Vagina (tissue), 2 donors: ENCODE measurements around the gene OR10A6. TPM values are rescaled to one million over a fixed set of nuclear protein-coding genes. Genes with fewer than 3 reads are reported as not detected.

Source experiments
- DNase-seq, 2 donors: peaks; one replicate each; pipeline ENCODE4 v3.0.0-alpha.2; 2017; ENCODE audit errors: extremely low spot score in 2 of 2
- H3K27ac ChIP-seq: fragments of 200-600 bp; sonication (generic); one replicate; pipeline ENCODE4 v1.5.1; 2019
- H3K27me3 ChIP-seq: fragments of 200-600 bp; sonication (generic); one replicate; pipeline ENCODE4 v1.5.1; 2019
- H3K36me3 ChIP-seq, 2 donors: fragments of 200-600 bp; sonication (generic); one replicate each; pipeline ENCODE4 v1.5.1; 2017 to 2019
- H3K4me1 ChIP-seq: fragments of 200-600 bp; sonication (generic); one replicate; pipeline ENCODE4 v1.5.1; 2019
- H3K4me3 ChIP-seq, 2 donors: fragments of 200-600 bp; sonication (generic); 1 replicate in 1 of 2; 2 replicates in 1 of 2; pipeline ENCODE4 v1.5.1; 2016 to 2019
- H3K9me3 ChIP-seq: fragments of 200-600 bp; sonication (generic); one replicate; pipeline ENCODE4 v1.5.1; 2019
- CTCF ChIP-seq, 3 experiments: fragments of 450-650 bp in 2 of 3; fragments of 200-600 bp in 1 of 3; sonication (generic) in 1 of 3; IDR thresholded peaks; one replicate each; pipeline ENCODE4 v1.5.1; 2017 to 2019; ENCODE audit warnings: antibody characterized with exemption in 3 of 3, mild to moderate bottlenecking in 2 of 3, moderate library complexity in 2 of 3
- POLR2A ChIP-seq, 2 donors: fragments of 450-650 bp; IDR thresholded peaks; one replicate each; pipeline ENCODE4 v1.6.1; 2017; ENCODE audit warnings: antibody characterized with exemption in 2 of 2, mild to moderate bottlenecking in 2 of 2, moderate library complexity in 2 of 2
- POLR2AphosphoS5 ChIP-seq, 2 donors: sonication (generic); formaldehyde crosslinking; IDR thresholded peaks; one replicate each; pipeline ENCODE4 v1.9.0; 2017; ENCODE audit warnings: antibody characterized with exemption in 2 of 2, mild to moderate bottlenecking in 2 of 2, low read depth in 1 of 2; ENCODE audit not compliant: insufficient read depth in 1 of 2
- intact Hi-C: fragments of 100-400 bp; cut with DNase I; formaldehyde crosslinking; loops from one replicate; pipeline ENCODE4 v1.15.1; 2023
- total RNA-seq: library from RNA; depleted of rRNA; stranded (reverse); fragments of >200 nt; gene quantifications from one replicate; pipeline ENCODE4 v1.2.3, GENCODE V29; 2016

Gene OR10A6
- total RNA-seq, 1 donor from 2014 or later: not detected

GRCh38 chr11:7969756-7970646, 38.9 kb upstream of the OR10A6 start:
- Histone ChIP-seq H3K36me3 (no peaks in the 10 kb centered on the region), H3K4me3 (no peak overlapping the region), H3K9me3 (no peaks in the 10 kb centered on the region), H3K4me1 (no peaks in the 10 kb centered on the region), H3K27me3 (no peaks in the 10 kb centered on the region), H3K27ac (no peak overlapping the region)
- DNase-seq: no peak
- intact Hi-C loops: no loop called here
- TF ChIP-seq CTCF (IDR thresholded peaks at IDR 0.05) (no peak), POLR2AphosphoS5 (IDR thresholded peaks at IDR 0.05; ENCODE audit: insufficient read depth in 1 of 2, low read depth in 1 of 2) (no peak), POLR2A (IDR thresholded peaks at IDR 0.05) (no peak)

GRCh38 chr11:7968686-7969085, 37.6 kb upstream of the OR10A6 start:
- intact Hi-C loops: no loop called here
- Histone ChIP-seq H3K9me3 (no peaks in the 10 kb centered on the region), H3K4me1 (no peaks in the 10 kb centered on the region), H3K4me3 (no peak overlapping the region), H3K27me3 (no peaks in the 10 kb centered on the region), H3K36me3 (no peaks in the 10 kb centered on the region), H3K27ac (no peak overlapping the region)
- no peak for TF ChIP-seq CTCF (IDR thresholded peaks at IDR 0.05)
- no peak for TF ChIP-seq POLR2A (IDR thresholded peaks at IDR 0.05)
- no peak for TF ChIP-seq POLR2AphosphoS5 (IDR thresholded peaks at IDR 0.05; ENCODE audit: insufficient read depth in 1 of 2, low read depth in 1 of 2)
- DNase-seq: no peak

- intact Hi-C loops: no loop called here
- no peaks in the 10 kb centered on the region for H3K36me3 ChIP-seq
- no peaks in the 10 kb centered on the region for H3K27me3 ChIP-seq
- H3K4me1 ChIP-seq: no peaks in the 10 kb centered on the region
- TF ChIP-seq POLR2A (IDR thresholded peaks at IDR 0.05) (no peak), CTCF (IDR thresholded peaks at IDR 0.05) (no peak), POLR2AphosphoS5 (IDR thresholded peaks at IDR 0.05; ENCODE audit: insufficient read depth in 1 of 2, low read depth in 1 of 2) (no peak)
- no peaks in the 10 kb centered on the region for H3K9me3 ChIP-seq
- DNase-seq: no peak
- no peak overlapping the region for H3K27ac ChIP-seq
- H3K4me3 ChIP-seq: no peak overlapping the region
Observed at GRCh38 chr11:7967826-7968225, 36.8 kb upstream of the OR10A6 start.

- Histone ChIP-seq H3K4me3 (no peak overlapping the region), H3K4me1 (no peaks in the 10 kb centered on the region), H3K36me3 (no peaks in the 10 kb centered on the region), H3K27ac (no peak overlapping the region), H3K27me3 (no peaks in the 10 kb centered on the region), H3K9me3 (no peaks in the 10 kb centered on the region)
- TF ChIP-seq POLR2AphosphoS5 (IDR thresholded peaks at IDR 0.05; ENCODE audit: insufficient read depth in 1 of 2, low read depth in 1 of 2) (no peak), CTCF (IDR thresholded peaks at IDR 0.05) (no peak), POLR2A (IDR thresholded peaks at IDR 0.05) (no peak)
- DNase-seq: no peak
- intact Hi-C loops: no loop called here
Observed at GRCh38 chr11:7967097-7967496, 36.0 kb upstream of the OR10A6 start.

GRCh38 chr11:7965386-7965785, 34.3 kb upstream of the OR10A6 start, which contains the start of gene NLRP10:
TSS of gene NLRP10 (minus strand) at chr11:7965447. CDS start at chr11:7963495, 1,952 bp downstream.
- no peak for DNase-seq
- no peak for TF ChIP-seq CTCF (IDR thresholded peaks at IDR 0.05)
- no peak for TF ChIP-seq POLR2A (IDR thresholded peaks at IDR 0.05)
- no peak for TF ChIP-seq POLR2AphosphoS5 (IDR thresholded peaks at IDR 0.05; ENCODE audit: insufficient read depth in 1 of 2, low read depth in 1 of 2)
- Histone ChIP-seq H3K36me3 (no peaks in the 10 kb centered on the region), H3K9me3 (no peaks in the 10 kb centered on the region), H3K27ac (no peak within 1 kb of the TSS), H3K4me1 (no peaks in the 10 kb centered on the region), H3K27me3 (no peaks in the 10 kb centered on the region), H3K4me3 (no peak within 1 kb of the TSS)
- intact Hi-C loops: no loop called here
